Mucosa of stomach (tissue), 1 donor: ENCODE measurements around the gene SLC19A3.
"Not testable (repeated sequence)": the region's sequence is repeated elsewhere in the genome, so short reads cannot be mapped to it uniquely, and the experiment has no call there.

Experiments used
- H3K27me3 ChIP-seq: one replicate; pipeline ENCODE4 v1.7.0; 2013; ENCODE audit warnings: mild to moderate bottlenecking, low read length; ENCODE audit not compliant: control insufficient read depth, insufficient read depth
- H3K36me3 ChIP-seq: one replicate; pipeline ENCODE4 v1.7.0; 2013; ENCODE audit warnings: low read length; ENCODE audit not compliant: control insufficient read depth, insufficient read depth
- H3K4me1 ChIP-seq: one replicate; pipeline ENCODE4 v1.7.0; 2013; ENCODE audit warnings: mild to moderate bottlenecking, low read length; ENCODE audit not compliant: control insufficient read depth, insufficient read depth
- H3K4me3 ChIP-seq: one replicate; pipeline ENCODE4 v1.7.0; 2013; ENCODE audit warnings: low read length
- H3K9ac ChIP-seq: one replicate; pipeline ENCODE4 v1.7.0; 2013; ENCODE audit warnings: mild to moderate bottlenecking, low read length, moderate library complexity
- H3K9me3 ChIP-seq: one replicate; pipeline ENCODE4 v1.7.0; 2013; ENCODE audit warnings: mild to moderate bottlenecking, low read length, moderate library complexity; ENCODE audit not compliant: control insufficient read depth
- donor health status: Pancreatic carcinoma.

Gene SLC19A3

DNA sequence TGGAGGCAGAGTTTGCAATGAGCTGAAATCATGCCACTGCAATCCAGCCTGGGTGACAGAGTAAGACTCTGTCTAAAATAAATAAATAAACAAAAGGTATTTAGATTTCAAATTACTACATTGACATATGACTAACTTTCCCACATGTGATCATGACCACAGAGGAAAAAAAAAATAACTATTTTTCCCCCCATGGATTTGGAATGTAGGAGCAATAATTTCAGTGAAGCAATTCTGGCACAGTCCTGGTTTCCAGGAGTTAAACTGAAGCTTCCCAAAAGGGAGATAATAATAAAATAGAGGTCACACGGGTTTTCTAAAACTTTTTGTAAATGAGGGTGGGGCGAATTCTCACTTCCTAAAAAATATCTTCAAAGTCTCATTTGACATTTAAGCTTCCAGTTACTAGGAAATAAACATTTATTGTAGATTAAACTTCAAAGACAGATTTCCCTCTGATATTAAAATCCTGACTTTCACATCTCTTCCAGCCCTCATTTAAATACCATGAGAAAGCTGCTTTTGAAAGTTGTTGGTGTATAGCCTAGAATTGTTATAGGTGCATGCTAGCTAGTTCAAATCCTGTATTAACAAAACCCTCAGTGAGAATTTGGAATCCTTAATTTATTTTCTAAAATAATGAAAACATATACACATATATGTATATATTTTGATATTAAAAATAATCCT, 20.7 kb downstream of the SLC19A3 start:
- H3K4me3 ChIP-seq, result no peak overlapping the region
- H3K9ac ChIP-seq, result no peak overlapping the region
- H3K27me3 ChIP-seq, result no peaks in the 10 kb centered on the region
- no peaks in the 10 kb centered on the region for H3K36me3 ChIP-seq
- no peaks in the 10 kb centered on the region for H3K9me3 ChIP-seq
- no peaks in the 10 kb centered on the region for H3K4me1 ChIP-seq

DNA sequence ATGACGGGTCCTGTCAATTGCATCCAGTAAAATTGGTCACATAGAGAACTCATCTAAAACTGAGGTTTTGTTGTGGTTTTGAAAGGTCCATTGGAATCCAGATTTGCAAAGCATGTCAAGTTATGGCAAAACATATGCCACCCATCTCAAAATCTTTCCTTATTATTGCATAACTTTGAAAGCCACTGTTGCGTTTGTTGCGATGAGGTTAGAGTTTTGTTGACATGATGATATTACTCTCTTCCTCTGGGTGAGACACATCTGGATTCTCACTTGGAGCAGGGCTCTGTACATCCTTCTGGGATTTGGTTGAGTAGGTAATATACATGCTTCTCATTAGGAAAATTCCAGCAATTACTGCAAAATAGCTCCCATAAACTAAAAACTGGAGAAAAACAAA, 30.6 kb downstream of the SLC19A3 start:
- no peak overlapping the region for H3K4me3 ChIP-seq
- no peak overlapping the region for H3K9ac ChIP-seq
- H3K36me3 ChIP-seq, result no peaks in the 10 kb centered on the region

GRCh38 chr2:227684258-227684657, 33.6 kb downstream of the SLC19A3 start:
- Histone ChIP-seq H3K27me3 (no peaks in the 10 kb centered on the region), H3K9ac (no peak overlapping the region), H3K36me3 (no peaks in the 10 kb centered on the region), H3K4me3 (no peak overlapping the region), H3K9me3 (no peaks in the 10 kb centered on the region), H3K4me1 (no peaks in the 10 kb centered on the region)

More for the DNA sequence above, 30.6 kb downstream of the SLC19A3 start:
- H3K4me1 ChIP-seq, result no peaks in the 10 kb centered on the region
- no peaks in the 10 kb centered on the region for H3K9me3 ChIP-seq
- no peaks in the 10 kb centered on the region for H3K27me3 ChIP-seq

DNA sequence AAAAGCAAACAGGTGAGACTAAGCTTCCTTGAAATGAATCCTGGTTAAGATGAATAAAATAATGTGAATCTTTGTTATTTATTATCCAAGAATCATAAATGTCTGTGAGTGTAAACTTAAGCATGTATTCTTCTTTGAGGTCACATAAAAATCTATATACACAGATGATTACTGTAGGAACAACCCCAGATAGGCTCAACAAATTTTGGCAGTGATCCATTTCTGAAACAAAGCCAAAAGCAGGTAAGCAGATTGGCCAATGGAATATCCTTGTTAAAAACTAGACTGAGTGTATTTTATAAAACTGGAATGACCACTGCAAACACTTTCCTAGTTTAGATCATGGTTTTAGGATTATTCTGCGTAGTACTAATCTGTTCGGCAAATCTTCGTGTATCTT, 39.9 kb downstream of the SLC19A3 start:
- H3K9me3 ChIP-seq, result no peaks in the 10 kb centered on the region
- H3K36me3 ChIP-seq, result no peaks in the 10 kb centered on the region
- no peak overlapping the region for H3K9ac ChIP-seq
- H3K4me3 ChIP-seq, result no peak overlapping the region
- no peaks in the 10 kb centered on the region for H3K27me3 ChIP-seq
- H3K4me1 ChIP-seq, result no peaks in the 10 kb centered on the region

DNA sequence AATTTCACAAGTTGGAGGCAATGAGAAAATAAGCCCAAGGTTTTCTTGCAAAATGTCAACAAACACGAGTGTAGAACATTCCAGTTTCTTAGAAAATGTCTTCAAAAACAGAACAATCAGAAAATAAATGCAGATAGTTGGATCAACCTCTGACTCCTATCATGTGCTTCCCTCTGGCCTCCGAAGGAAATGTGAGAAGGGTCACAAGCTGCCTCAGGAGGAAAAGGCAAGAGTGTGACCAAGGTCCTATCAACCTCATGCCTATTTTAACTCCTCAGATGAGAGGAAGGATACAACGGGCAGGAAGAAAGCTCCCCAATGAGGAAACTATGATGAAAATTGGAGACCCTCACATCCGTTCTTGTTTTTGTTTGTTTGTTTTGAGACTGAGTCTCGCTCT, 43.3 kb downstream of the SLC19A3 start:
- Histone ChIP-seq H3K36me3 (no peaks in the 10 kb centered on the region), H3K9me3 (no peaks in the 10 kb centered on the region)

DNA sequence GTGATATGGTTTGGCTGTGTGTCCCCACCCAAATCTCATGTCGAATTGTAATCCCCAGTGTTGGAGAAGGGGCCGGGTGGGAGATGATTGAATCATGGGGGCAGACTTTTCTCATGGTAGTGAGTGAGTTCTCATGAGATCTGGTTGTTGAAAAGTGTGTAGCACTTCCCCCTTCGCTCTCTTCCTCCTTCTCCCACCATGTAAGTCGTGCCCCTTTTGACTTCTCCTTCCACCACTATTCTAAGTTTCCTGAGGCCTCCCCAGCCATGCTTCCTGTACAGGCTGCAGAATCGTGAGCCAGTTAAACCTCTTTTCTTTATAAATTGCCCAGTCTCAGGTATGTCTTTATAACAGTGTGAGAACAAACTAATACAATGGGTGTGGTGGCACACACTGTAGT, 44.2 kb downstream of the SLC19A3 start:
- not testable (repeated sequence) for H3K4me1 ChIP-seq, H3K9me3 ChIP-seq, H3K36me3 ChIP-seq, H3K4me3 ChIP-seq, H3K27me3 ChIP-seq, H3K9ac ChIP-seq

More for the DNA sequence above, 43.3 kb downstream of the SLC19A3 start:
- no peak overlapping the region for H3K4me3 ChIP-seq
- H3K4me1 ChIP-seq, result no peaks in the 10 kb centered on the region
- H3K9ac ChIP-seq, result no peak overlapping the region
- no peaks in the 10 kb centered on the region for H3K27me3 ChIP-seq

GRCh38 chr2:227671170-227671905, 46.5 kb downstream of the SLC19A3 start:
- Histone ChIP-seq H3K27me3 (no peaks in the 10 kb centered on the region), H3K4me1 (no peaks in the 10 kb centered on the region), H3K9ac (no peak overlapping the region), H3K9me3 (no peaks in the 10 kb centered on the region), H3K4me3 (no peak overlapping the region), H3K36me3 (no peaks in the 10 kb centered on the region)

- not testable (repeated sequence) for H3K9ac ChIP-seq, H3K27me3 ChIP-seq, H3K4me1 ChIP-seq, H3K9me3 ChIP-seq, H3K4me3 ChIP-seq, H3K36me3 ChIP-seq
Observed at GRCh38 chr2:227666631-227667170, 51.1 kb downstream of the SLC19A3 start, which contains the start of gene SCYGR5. SCYGR5 (plus strand) TSS chr2:227666804; CDS start chr2:227666804, 0 bp downstream.

DNA sequence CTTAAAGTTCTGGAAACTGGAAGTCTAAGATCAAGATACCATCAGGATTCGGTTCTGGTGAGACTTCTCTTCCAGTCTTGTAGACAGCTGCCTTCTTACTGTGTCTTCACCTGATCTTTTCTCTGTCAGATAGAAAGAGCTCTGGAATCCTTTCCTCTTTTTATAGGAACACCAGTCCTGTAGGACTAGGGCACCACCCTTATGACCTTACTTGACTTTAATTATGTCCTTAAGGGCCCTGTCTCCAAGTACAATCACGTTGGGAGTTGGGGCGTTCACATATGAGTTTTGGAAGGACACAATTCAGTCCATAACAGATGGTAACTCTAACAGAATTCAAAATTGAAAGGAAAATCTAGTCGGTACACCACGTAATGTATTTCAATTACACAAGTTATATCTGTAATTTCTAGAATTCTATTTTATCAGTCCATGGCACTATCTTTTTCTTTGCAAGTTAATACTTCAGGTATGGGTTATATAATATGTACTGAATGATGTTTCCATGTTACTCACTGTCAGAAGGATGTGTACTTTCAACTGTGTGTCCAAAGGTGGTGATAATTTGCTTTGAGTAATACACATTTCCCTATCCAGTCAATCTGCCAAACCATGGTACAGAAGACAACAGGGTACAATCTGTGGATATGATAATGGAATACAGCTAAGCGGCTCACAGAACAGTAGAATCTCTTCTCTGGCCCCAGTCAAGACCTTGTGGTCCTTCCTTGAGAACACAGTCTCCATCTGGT, 52.5 kb downstream of the SLC19A3 start:
- Histone ChIP-seq H3K27me3 (no peaks in the 10 kb centered on the region), H3K4me1 (no peaks in the 10 kb centered on the region), H3K4me3 (no peak overlapping the region), H3K9ac (no peak overlapping the region), H3K36me3 (no peaks in the 10 kb centered on the region), H3K9me3 (no peaks in the 10 kb centered on the region)

- H3K9me3 ChIP-seq, result no peaks in the 10 kb centered on the region
- no peaks in the 10 kb centered on the region for H3K27me3 ChIP-seq
- no peaks in the 10 kb centered on the region for H3K36me3 ChIP-seq
- H3K4me3 ChIP-seq, result no peak overlapping the region
- H3K4me1 ChIP-seq, result no peaks in the 10 kb centered on the region
- no peak overlapping the region for H3K9ac ChIP-seq
Observed at GRCh38 chr2:227661827-227662226, 56.0 kb downstream of the SLC19A3 start.

DNA sequence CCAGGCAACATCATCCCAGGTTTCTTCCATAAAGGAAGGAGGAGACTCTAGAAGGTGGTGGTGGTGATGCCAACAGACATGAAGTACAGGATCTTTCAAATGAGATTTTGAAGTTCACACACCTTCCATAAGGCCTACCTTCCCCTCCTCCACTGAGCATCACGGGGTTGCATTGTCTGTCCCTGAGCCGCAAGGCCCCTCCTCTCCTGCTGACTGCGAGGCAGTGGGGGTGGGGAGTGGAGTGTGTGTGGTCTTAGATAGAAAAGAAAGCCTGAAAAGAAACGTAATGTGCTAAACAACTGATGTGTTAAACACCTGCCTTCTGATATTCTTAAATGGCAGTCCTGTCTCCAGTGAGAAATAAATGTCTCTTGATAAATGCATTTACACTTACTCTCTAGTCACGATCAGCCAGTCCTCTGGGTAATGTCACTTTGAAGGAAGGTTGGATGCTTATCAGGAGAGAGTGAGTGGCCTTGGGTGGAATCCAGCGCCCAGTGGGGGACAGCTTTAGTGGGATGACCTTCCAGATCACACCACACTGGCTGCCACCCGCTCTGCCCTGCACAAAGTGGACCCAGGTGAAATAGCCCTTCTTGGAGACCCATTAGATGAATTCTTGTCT, 56.7 kb downstream of the SLC19A3 start:
- Histone ChIP-seq H3K4me1 (no peaks in the 10 kb centered on the region), H3K36me3 (no peaks in the 10 kb centered on the region), H3K9ac (no peak overlapping the region), H3K27me3 (no peaks in the 10 kb centered on the region), H3K9me3 (no peaks in the 10 kb centered on the region), H3K4me3 (no peak overlapping the region)
